Heart left ventricle (tissue), 13 donors: ENCODE measurements around the gene FREM3.

Source experiments
- CTCF ChIP-seq, 12 donors: fragments of 200-600 bp; sonication (generic) in 4 of 12; IDR thresholded peaks; one replicate each; pipeline versions ENCODE4 v1.5.0 to v1.8.0; 2018 to 2022; ENCODE audit warnings: antibody characterized with exemption in 12 of 12, mild to moderate bottlenecking in 5 of 12
- POLR2A ChIP-seq, 2 donors: fragments of 450-650 bp; IDR thresholded peaks; one replicate each; pipeline ENCODE4 v1.6.1; 2017; ENCODE audit warnings: antibody characterized with exemption in 2 of 2, mild to moderate bottlenecking in 2 of 2, moderate library complexity in 2 of 2
- donor health status: ischemic (EF 13 %, LVEDD 7.1; RV severe dilation, severe dysfunction).
- donor health status: DM: no; HTN: yes; CAD: no.
- donor health status: DM: no; HTN: no; CAD: no.
- donor health status: ischemic (EF 25% LVEDD 6.9; RV normal size, moderate dysfunction).
- donor health status: ischemic (EF 25% LVEDD 5.7; RV mildly dilated, moderate dysfunction).
- donor health status: ischemic (EF 35%, LVEDD 5.7; RV mildly dilated, moderate dysfunction).
- donor health status: nonischemic (EF 11% LVEDD 7.7; RV severe dilation, severe dysfunction).
- donor health status: DM: yes; HTN: yes; CAD: no.
- donor health status: PGD.
- donor health status: ischemic (EF 29% LVEDD 5.4; RV normal size, mild dysfunction).
- donor health status: nonischemic (EF 23%, LVEDD 6.1; RV moderate dilation, normal function).

- TF ChIP-seq POLR2A (IDR thresholded peaks at IDR 0.05) (no peak), CTCF (IDR thresholded peaks at IDR 0.05) (no peak)
Observed at GRCh38 chr4:143554728-143555597, 145.5 kb downstream of the FREM3 start.
